Gastrocnemius medialis (tissue), 4 donors: ENCODE measurements around the gene KANSL1. TPM values are rescaled to one million over a fixed set of nuclear protein-coding genes. Genes with fewer than 3 reads are reported as not detected.
"Not testable (repeated sequence)": the region's sequence is repeated elsewhere in the genome, so short reads cannot be mapped to it uniquely, and the experiment has no call there.

Source experiments
- ATAC-seq, 2 donors: fragments of 150-250 bp; one replicate each; pipeline ENCODE4 v1.9.1; 2016
- DNase-seq, 2 donors: peaks; one replicate each; pipeline ENCODE4 v3.0.0-alpha.2; 2019
- H3K27ac ChIP-seq, 4 donors: fragments of 200-600 bp; sonication (generic); 1 replicate in 1 of 4; 2 replicates in 3 of 4; pipeline ENCODE4 v1.5.1; 2016 to 2018; ENCODE audit warnings: mild to moderate bottlenecking in 2 of 4, moderate library complexity in 1 of 4
- H3K27me3 ChIP-seq, 3 donors: fragments of 200-600 bp; sonication (generic) in 2 of 3; 1 replicate in 1 of 3; 2 replicates in 2 of 3; pipeline versions ENCODE4 v1.5.1 to v1.6.0; 2016 to 2019; ENCODE audit warnings: mild to moderate bottlenecking in 1 of 3, moderate library complexity in 1 of 3
- H3K36me3 ChIP-seq, 2 donors: fragments of 200-600 bp; sonication (generic) in 1 of 2; one replicate each; pipeline ENCODE4 v1.5.1; 2017 to 2018
- H3K4me1 ChIP-seq, 2 donors: fragments of 200-600 bp; sonication (generic) in 1 of 2; one replicate each; pipeline ENCODE4 v1.5.1; 2016 to 2017; ENCODE audit warnings: mild to moderate bottlenecking in 2 of 2
- H3K4me3 ChIP-seq, 4 donors: fragments of 200-600 bp; sonication (generic) in 3 of 4; 1 replicate in 1 of 4; 2 replicates in 3 of 4; pipeline ENCODE4 v1.5.1; 2016 to 2019; ENCODE audit warnings: mild to moderate bottlenecking in 2 of 4
- H3K9me3 ChIP-seq, 3 donors: fragments of 200-600 bp; sonication (generic) in 2 of 3; 1 replicate in 1 of 3; 2 replicates in 2 of 3; pipeline ENCODE4 v1.5.1; 2016 to 2019
- CTCF ChIP-seq, 5 experiments: fragments of 450-650 bp in 3 of 5; fragments of 200-600 bp in 2 of 5; sonication (generic) in 2 of 5; IDR thresholded peaks in 4 of 5; conservative IDR thresholded peaks in 1 of 5; 1 replicate in 4 of 5; 2 replicates in 1 of 5; pipeline ENCODE4 v1.5.1; 2016 to 2019; ENCODE audit warnings: antibody characterized with exemption in 5 of 5, mild to moderate bottlenecking in 3 of 5, moderate library complexity in 3 of 5
- POLR2A ChIP-seq, 2 donors: fragments of 450-650 bp; IDR thresholded peaks; one replicate each; pipeline ENCODE4 v1.6.1; 2017; ENCODE audit warnings: antibody characterized with exemption in 2 of 2, mild to moderate bottlenecking in 2 of 2, moderate library complexity in 2 of 2
- in situ Hi-C, 4 donors: fragments of 200-750 bp; cut with MboI; loops; one replicate each; pipeline versions ENCODE4 v1.15.0 to v1.8.0; 2017; ENCODE audit warnings: low sequenced_read_pairs in 4 of 4
- intact Hi-C: fragments of 100-400 bp; cut with DNase I; formaldehyde crosslinking; loops from one replicate; pipeline ENCODE4 v1.15.1; 2023; ENCODE audit warnings: low total_unique reads
- total RNA-seq, 4 donors: library from RNA; depleted of rRNA; stranded (reverse); fragments of >200 nt; gene quantifications; one replicate each; pipeline versions ENCODE4 v1.1.0 to v1.2.3, GENCODE V29; 2016

The KANSL1 gene
- total RNA-seq, 4 donors from 2014 or later = 19.9 to 35.9 (median 31.2) TPM

GRCh38 chr17:46186827-46187235 lies 6.4 kb downstream of the KANSL1 start:
- intact Hi-C loops, DNase-seq, H3K4me3 ChIP-seq, in situ Hi-C loops, H3K27me3 ChIP-seq, ATAC-seq, H3K9me3 ChIP-seq, H3K36me3 ChIP-seq: not testable (repeated sequence)
- peak overlapping the region in 1 of 4 donors; percentile 2 for H3K27ac ChIP-seq
- peaks cover 79 to 90% of the 10 kb centered on the region in 2 donors for H3K4me1 ChIP-seq
- peak in 2 of 5 experiments; percentile 16 to 26 for TF ChIP-seq CTCF (IDR thresholded peaks at IDR 0.05 in 4 of 5, conservative IDR thresholded peaks at IDR 0.05 in 1 of 5)

GRCh38 chr17:46184696-46185095 lies 8.5 kb downstream of the KANSL1 start:
- no peak for TF ChIP-seq CTCF (IDR thresholded peaks at IDR 0.05 in 4 of 5, conservative IDR thresholded peaks at IDR 0.05 in 1 of 5)
- TF ChIP-seq POLR2A (IDR thresholded peaks at IDR 0.05) = no peak
- Histone ChIP-seq H3K9me3 (no peaks in the 10 kb centered on the region), H3K27ac (no peak overlapping the region), H3K4me1 (peaks cover 67 to 87% of the 10 kb centered on the region in 2 donors), H3K27me3 (no peaks in the 10 kb centered on the region), H3K4me3 (no peak overlapping the region), H3K36me3 (no peaks in the 10 kb centered on the region)
- intact Hi-C loops = no loop called here
- ATAC-seq (no peak), DNase-seq (no peak)
- in situ Hi-C loops = no loop called here

- H3K27ac ChIP-seq, DNase-seq, intact Hi-C loops, H3K36me3 ChIP-seq, H3K9me3 ChIP-seq, H3K27me3 ChIP-seq, ATAC-seq, in situ Hi-C loops, H3K4me3 ChIP-seq: not testable (repeated sequence)
- H3K4me1 ChIP-seq = peaks cover 67 to 87% of the 10 kb centered on the region in 2 donors
These were observed 9.8 kb downstream of the KANSL1 start for GRCh38 chr17:46183383-46183782.

GRCh38 chr17:46182961-46183360 lies 10.3 kb downstream of the KANSL1 start:
- Histone ChIP-seq H3K4me3 (no peak overlapping the region), H3K9me3 (no peaks in the 10 kb centered on the region), H3K27ac (no peak overlapping the region), H3K27me3 (no peaks in the 10 kb centered on the region), H3K4me1 (peaks cover 67 to 86% of the 10 kb centered on the region in 2 donors), H3K36me3 (no peaks in the 10 kb centered on the region)
- TF ChIP-seq CTCF (IDR thresholded peaks at IDR 0.05 in 4 of 5, conservative IDR thresholded peaks at IDR 0.05 in 1 of 5) (no peak), POLR2A (IDR thresholded peaks at IDR 0.05) (no peak)
- no peak for ATAC-seq
- no peak for DNase-seq
- intact Hi-C loops (no loop called here), in situ Hi-C loops (no loop called here)

GRCh38 chr17:46181940-46182339 lies 11.3 kb downstream of the KANSL1 start:
- no peaks in the 10 kb centered on the region for H3K36me3 ChIP-seq
- H3K4me1 ChIP-seq = peaks cover 67 to 86% of the 10 kb centered on the region in 2 donors

GRCh38 chr17:46181316-46181715 lies 11.9 kb downstream of the KANSL1 start:
- in situ Hi-C loops, H3K27me3 ChIP-seq, H3K9me3 ChIP-seq, ATAC-seq, intact Hi-C loops, H3K4me3 ChIP-seq, DNase-seq, H3K36me3 ChIP-seq, H3K27ac ChIP-seq: not testable (repeated sequence)
- peaks cover 65 to 85% of the 10 kb centered on the region in 2 donors for H3K4me1 ChIP-seq

More at GRCh38 chr17:46181940-46182339, 11.3 kb downstream of the KANSL1 start:
- intact Hi-C loops (no loop called here), in situ Hi-C loops (no loop called here)
- Histone ChIP-seq H3K27ac (no peak overlapping the region), H3K27me3 (no peaks in the 10 kb centered on the region), H3K4me3 (no peak overlapping the region), H3K9me3 (no peaks in the 10 kb centered on the region)
- no peak for TF ChIP-seq POLR2A (IDR thresholded peaks at IDR 0.05)
- no peak for TF ChIP-seq CTCF (IDR thresholded peaks at IDR 0.05 in 4 of 5, conservative IDR thresholded peaks at IDR 0.05 in 1 of 5)
- DNase-seq (no peak), ATAC-seq (no peak)
